ENCODE measurements around the gene FNDC11. TPM values are rescaled to one million over a fixed set of nuclear protein-coding genes. Genes with fewer than 3 reads are reported as not detected.

Gene FNDC11
- total and polyA plus RNA-seq, 4 donors: under 0.01 to 0.01 TPM; not detected in 2

DNA sequence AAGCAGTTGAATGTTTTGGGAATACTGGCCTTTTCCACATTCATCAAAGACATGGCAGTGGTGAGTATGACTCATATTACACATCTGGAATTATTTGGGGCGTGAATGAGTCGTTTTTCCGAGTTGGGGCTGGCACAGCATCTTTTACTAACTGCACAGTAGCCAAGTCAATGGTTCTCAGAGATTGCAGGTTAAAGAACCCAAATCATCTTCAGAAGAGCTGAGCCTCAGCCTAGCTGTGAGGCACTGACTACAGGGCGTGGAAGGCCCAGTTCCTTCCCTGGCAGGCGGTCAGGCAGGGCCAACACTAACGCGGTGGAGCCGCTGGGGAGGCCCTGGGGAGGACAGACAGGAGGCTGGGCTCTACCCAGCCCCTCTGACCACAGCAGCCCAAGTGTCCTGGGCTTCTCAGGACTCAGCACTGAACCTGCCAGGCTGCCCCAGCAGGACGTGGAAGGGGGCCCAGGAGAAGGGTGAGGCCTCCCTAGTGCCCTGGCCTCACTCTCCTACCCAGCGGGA, 40.1 kb downstream of the FNDC11 start:
- no peaks in the 10 kb centered on the region for H3K27me3 ChIP-seq (ENCODE audit: control insufficient read depth in 4 of 4, insufficient read depth in 4 of 4, low read length in 3 of 4)
- peaks cover 9 to 66% (median 16%) of the 10 kb centered on the region in 4 donors for H3K36me3 ChIP-seq (ENCODE audit: control insufficient read depth in 4 of 4, insufficient read depth in 3 of 4, low read depth in 1 of 4, low read length in 3 of 4)
- no peaks in the 10 kb centered on the region for H3K4me1 ChIP-seq (ENCODE audit: control insufficient read depth in 4 of 4, insufficient read depth in 4 of 4, low read length in 3 of 4)
- no peak overlapping the region for H3K9ac ChIP-seq (ENCODE audit: low read depth in 1 of 2, low read length in 2 of 2)
- WGBS: 96% methylated on average over 10 of the region's 10 CpGs
- H3K27ac ChIP-seq (ENCODE audit: low read depth in 1 of 2, low read length in 2 of 2): no peak overlapping the region
- TF ChIP-seq, protein P1, sequence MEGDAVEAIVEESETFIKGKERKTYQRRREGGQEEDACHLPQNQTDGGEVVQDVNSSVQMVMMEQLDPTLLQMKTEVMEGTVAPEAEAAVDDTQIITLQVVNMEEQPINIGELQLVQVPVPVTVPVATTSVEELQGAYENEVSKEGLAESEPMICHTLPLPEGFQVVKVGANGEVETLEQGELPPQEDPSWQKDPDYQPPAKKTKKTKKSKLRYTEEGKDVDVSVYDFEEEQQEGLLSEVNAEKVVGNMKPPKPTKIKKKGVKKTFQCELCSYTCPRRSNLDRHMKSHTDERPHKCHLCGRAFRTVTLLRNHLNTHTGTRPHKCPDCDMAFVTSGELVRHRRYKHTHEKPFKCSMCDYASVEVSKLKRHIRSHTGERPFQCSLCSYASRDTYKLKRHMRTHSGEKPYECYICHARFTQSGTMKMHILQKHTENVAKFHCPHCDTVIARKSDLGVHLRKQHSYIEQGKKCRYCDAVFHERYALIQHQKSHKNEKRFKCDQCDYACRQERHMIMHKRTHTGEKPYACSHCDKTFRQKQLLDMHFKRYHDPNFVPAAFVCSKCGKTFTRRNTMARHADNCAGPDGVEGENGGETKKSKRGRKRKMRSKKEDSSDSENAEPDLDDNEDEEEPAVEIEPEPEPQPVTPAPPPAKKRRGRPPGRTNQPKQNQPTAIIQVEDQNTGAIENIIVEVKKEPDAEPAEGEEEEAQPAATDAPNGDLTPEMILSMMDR (IDR thresholded peaks at IDR 0.05; ENCODE audit: low read depth, low read length, missing input control): no peak
- TF ChIP-seq, protein P2, sequence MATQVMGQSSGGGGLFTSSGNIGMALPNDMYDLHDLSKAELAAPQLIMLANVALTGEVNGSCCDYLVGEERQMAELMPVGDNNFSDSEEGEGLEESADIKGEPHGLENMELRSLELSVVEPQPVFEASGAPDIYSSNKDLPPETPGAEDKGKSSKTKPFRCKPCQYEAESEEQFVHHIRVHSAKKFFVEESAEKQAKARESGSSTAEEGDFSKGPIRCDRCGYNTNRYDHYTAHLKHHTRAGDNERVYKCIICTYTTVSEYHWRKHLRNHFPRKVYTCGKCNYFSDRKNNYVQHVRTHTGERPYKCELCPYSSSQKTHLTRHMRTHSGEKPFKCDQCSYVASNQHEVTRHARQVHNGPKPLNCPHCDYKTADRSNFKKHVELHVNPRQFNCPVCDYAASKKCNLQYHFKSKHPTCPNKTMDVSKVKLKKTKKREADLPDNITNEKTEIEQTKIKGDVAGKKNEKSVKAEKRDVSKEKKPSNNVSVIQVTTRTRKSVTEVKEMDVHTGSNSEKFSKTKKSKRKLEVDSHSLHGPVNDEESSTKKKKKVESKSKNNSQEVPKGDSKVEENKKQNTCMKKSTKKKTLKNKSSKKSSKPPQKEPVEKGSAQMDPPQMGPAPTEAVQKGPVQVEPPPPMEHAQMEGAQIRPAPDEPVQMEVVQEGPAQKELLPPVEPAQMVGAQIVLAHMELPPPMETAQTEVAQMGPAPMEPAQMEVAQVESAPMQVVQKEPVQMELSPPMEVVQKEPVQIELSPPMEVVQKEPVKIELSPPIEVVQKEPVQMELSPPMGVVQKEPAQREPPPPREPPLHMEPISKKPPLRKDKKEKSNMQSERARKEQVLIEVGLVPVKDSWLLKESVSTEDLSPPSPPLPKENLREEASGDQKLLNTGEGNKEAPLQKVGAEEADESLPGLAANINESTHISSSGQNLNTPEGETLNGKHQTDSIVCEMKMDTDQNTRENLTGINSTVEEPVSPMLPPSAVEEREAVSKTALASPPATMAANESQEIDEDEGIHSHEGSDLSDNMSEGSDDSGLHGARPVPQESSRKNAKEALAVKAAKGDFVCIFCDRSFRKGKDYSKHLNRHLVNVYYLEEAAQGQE (IDR thresholded peaks at IDR 0.05): no peak
- no peak for TF ChIP-seq NR2F2 (IDR thresholded peaks at IDR 0.05)
- no peak for TF ChIP-seq FOXA1 (IDR thresholded peaks at IDR 0.05)
- TF ChIP-seq EGR1 (IDR thresholded peaks at IDR 0.05; ENCODE audit: low read depth in 2 of 2): no peak
- DNase-seq (ENCODE audit: low spot score): no peak
- H3K4me3 ChIP-seq (ENCODE audit: low read depth in 1 of 3, low read length in 3 of 3): no peak overlapping the region
- no peaks in the 10 kb centered on the region for H3K9me3 ChIP-seq (ENCODE audit: control insufficient read depth in 4 of 4, low read length in 3 of 4)

DNA sequence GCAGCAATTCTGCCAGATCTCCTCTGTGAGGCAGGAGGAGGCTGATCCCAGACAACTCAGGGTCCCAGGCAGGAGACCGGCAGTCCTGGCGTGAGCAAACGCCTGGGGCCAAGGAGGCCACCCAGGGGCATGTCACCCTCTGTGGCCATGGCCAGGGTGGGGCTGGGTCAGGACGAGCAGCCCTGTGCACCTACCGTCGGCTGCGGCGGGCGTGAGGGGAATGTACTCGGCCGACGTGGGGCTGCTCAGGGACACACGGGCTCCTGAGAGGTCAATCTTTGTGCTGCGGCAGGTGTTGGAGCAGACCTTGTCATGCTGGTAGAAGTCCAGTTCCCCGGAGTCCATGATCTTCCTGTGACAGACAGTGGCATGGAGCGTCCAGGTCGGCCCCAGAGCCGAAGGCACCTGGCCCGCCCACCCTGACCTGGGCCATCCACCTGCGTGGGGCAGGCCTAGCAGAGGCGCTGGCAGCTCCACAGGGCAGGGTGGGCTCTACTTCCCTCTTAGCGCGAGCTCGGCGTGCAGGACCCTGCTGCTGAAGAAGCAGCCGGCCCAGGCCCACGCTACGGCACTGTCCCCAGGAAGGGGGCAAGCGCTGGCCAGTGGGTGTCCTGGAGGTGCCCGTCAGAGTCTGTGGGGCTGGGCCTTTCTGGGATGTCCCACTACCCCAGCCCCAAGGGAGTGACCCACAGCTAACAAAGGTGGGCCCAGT, 41.6 kb downstream of the FNDC11 start:
- Histone ChIP-seq H3K4me1 (ENCODE audit: control insufficient read depth in 4 of 4, insufficient read depth in 4 of 4, low read length in 3 of 4) (no peaks in the 10 kb centered on the region), H3K36me3 (ENCODE audit: control insufficient read depth in 4 of 4, insufficient read depth in 3 of 4, low read depth in 1 of 4, low read length in 3 of 4) (peaks cover 9 to 58% (median 13%) of the 10 kb centered on the region in 4 donors), H3K4me3 (ENCODE audit: low read depth in 1 of 3, low read length in 3 of 3) (no peak overlapping the region), H3K27ac (ENCODE audit: low read depth in 1 of 2, low read length in 2 of 2) (no peak overlapping the region), H3K9me3 (ENCODE audit: control insufficient read depth in 4 of 4, low read length in 3 of 4) (no peaks in the 10 kb centered on the region), H3K9ac (ENCODE audit: low read depth in 1 of 2, low read length in 2 of 2) (no peak overlapping the region), H3K27me3 (ENCODE audit: control insufficient read depth in 4 of 4, insufficient read depth in 4 of 4, low read length in 3 of 4) (no peaks in the 10 kb centered on the region)
- TF ChIP-seq, protein P1 (IDR thresholded peaks at IDR 0.05; ENCODE audit: low read depth, low read length, missing input control): no peak
- TF ChIP-seq FOXA1 (IDR thresholded peaks at IDR 0.05): no peak
- TF ChIP-seq, protein P3, sequence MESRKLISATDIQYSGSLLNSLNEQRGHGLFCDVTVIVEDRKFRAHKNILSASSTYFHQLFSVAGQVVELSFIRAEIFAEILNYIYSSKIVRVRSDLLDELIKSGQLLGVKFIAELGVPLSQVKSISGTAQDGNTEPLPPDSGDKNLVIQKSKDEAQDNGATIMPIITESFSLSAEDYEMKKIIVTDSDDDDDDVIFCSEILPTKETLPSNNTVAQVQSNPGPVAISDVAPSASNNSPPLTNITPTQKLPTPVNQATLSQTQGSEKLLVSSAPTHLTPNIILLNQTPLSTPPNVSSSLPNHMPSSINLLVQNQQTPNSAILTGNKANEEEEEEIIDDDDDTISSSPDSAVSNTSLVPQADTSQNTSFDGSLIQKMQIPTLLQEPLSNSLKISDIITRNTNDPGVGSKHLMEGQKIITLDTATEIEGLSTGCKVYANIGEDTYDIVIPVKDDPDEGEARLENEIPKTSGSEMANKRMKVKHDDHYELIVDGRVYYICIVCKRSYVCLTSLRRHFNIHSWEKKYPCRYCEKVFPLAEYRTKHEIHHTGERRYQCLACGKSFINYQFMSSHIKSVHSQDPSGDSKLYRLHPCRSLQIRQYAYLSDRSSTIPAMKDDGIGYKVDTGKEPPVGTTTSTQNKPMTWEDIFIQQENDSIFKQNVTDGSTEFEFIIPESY (IDR thresholded peaks at IDR 0.05): no peak
- TF ChIP-seq YY1 (IDR thresholded peaks at IDR 0.05): no peak
- TF ChIP-seq GABPA (IDR thresholded peaks at IDR 0.05 in 1 of 2, conservative IDR thresholded peaks at IDR 0.05 in 1 of 2): no peak
- TF ChIP-seq FOXA2 (IDR thresholded peaks at IDR 0.05): no peak
- TF ChIP-seq NR2F2 (IDR thresholded peaks at IDR 0.05): no peak
- TF ChIP-seq SP1 (IDR thresholded peaks at IDR 0.05): no peak
- no peak for TF ChIP-seq TAF1 (conservative IDR thresholded peaks at IDR 0.05)
- no peak for TF ChIP-seq JUND (IDR thresholded peaks at IDR 0.05)
- no peak for TF ChIP-seq HNF4G (IDR thresholded peaks at IDR 0.05)
- TF ChIP-seq, protein P2 (IDR thresholded peaks at IDR 0.05): no peak
- TF ChIP-seq, protein P4, sequence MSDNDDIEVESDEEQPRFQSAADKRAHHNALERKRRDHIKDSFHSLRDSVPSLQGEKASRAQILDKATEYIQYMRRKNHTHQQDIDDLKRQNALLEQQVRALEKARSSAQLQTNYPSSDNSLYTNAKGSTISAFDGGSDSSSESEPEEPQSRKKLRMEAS (IDR thresholded peaks at IDR 0.05): no peak
- no peak for TF ChIP-seq RAD21 (IDR thresholded peaks at IDR 0.05)
- no peak for DNase-seq (ENCODE audit: low spot score)
- WGBS: 95% methylated on average over 30 of the region's 30 CpGs

Data from liver (tissue), 9 donors.